ENCODE measurements around the gene KRTCAP2.
"Not testable (repeated sequence)": the region's sequence is repeated elsewhere in the genome, so short reads cannot be mapped to it uniquely, and the experiment has no call there.

DNA sequence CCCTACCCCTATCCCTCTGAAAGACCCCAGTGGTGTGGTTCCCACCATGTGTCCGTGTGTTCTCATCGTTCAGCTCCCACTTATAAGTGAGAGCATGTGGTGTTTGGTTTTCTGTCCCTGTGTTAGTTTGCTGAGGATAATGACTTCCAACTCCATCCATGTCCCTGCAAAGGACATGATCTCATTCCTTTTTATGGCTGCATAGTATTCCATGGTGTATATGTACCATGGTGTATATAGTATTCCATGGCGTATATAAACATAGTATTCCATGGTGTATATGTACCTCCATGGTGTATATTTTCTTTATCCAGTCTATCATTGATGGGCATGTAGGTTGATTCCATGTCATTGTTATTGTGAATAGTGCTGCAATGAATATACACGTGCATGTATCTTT, 9.3 kb downstream of the KRTCAP2 start:
- TF ChIP-seq EZH2 (IDR thresholded peaks at IDR 0.05; ENCODE audit: insufficient read depth, poor library complexity, severe bottlenecking); EZH2phosphoT487 (IDR thresholded peaks at IDR 0.05; ENCODE audit: insufficient read depth, low read depth): not testable (repeated sequence)
